DND-41 (cell line): ENCODE measurements around the gene SUN2.

ENCODE experiments used
- EZH2 ChIP-seq: IDR thresholded peaks from 3 replicates; pipeline ENCODE4 v1.6.1; 2012; ENCODE audit warnings: borderline replicate concordance, low read depth, mild to moderate bottlenecking, moderate library complexity, low read length, inconsistent platforms; ENCODE audit not compliant: severe bottlenecking
- TF ChIP-seq, protein P1 (sequence below): IDR thresholded peaks from 2 replicates; pipeline ENCODE4 v1.5.1; 2012; ENCODE audit warnings: borderline replicate concordance, low read length, moderate library complexity, mild to moderate bottlenecking; ENCODE audit not compliant: poor library complexity, severe bottlenecking; ENCODE audit errors: extremely low read depth

DNA sequence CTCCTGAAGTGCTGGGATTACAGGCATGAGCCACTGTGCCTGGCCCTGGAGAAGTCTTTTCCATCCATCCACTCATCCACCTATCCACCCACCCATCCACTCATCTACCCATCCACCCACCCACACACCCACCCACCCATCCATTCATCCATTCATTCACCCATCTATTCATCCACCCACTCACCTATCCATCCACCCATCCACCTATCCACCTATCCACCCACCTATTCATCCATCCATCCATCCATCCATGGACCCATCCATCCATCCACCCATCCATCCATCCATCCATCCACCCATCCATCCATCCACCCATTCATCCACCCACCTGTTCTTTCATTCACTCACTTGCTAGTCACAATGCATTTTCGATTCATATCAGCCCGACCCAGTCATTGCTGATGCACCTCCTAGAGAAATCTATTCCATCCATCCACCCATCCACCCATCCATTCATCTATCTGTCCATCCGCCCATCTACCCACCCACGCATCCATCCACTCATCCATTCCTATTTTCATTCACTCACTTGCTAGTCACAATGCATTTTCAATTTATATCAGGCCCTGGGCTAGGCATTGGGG is 17.7 kb upstream of the SUN2 start:
- TF ChIP-seq, protein P1, sequence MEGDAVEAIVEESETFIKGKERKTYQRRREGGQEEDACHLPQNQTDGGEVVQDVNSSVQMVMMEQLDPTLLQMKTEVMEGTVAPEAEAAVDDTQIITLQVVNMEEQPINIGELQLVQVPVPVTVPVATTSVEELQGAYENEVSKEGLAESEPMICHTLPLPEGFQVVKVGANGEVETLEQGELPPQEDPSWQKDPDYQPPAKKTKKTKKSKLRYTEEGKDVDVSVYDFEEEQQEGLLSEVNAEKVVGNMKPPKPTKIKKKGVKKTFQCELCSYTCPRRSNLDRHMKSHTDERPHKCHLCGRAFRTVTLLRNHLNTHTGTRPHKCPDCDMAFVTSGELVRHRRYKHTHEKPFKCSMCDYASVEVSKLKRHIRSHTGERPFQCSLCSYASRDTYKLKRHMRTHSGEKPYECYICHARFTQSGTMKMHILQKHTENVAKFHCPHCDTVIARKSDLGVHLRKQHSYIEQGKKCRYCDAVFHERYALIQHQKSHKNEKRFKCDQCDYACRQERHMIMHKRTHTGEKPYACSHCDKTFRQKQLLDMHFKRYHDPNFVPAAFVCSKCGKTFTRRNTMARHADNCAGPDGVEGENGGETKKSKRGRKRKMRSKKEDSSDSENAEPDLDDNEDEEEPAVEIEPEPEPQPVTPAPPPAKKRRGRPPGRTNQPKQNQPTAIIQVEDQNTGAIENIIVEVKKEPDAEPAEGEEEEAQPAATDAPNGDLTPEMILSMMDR: no peak
- TF ChIP-seq EZH2: no peak
